Measurements from ENCODE around the gene TMEM238. TPM values are rescaled to one million over a fixed set of nuclear protein-coding genes. Genes with fewer than 3 reads are reported as not detected.

TMEM238 gene
- total and polyA plus RNA-seq, 9 of the 15 experiments (the other 6 are each of a cell fraction or from before 2014, with no cell fraction given): 0.18 to 5.1 (median 1.3) TPM; not detected in 4

- Histone ChIP-seq H3K4me3 (no peak overlapping the region), H3K9ac (ENCODE audit: insufficient read depth in 1 of 2, low read depth in 2 of 2, low read length in 2 of 2) (peak overlapping the region in 1 of 2 experiments; percentile 71; a peak in 2 of 4 replicates), H3K9me1 (ENCODE audit: control insufficient read depth, insufficient read depth, low read length) (peaks cover 5% of the 10 kb centered on the region), H3K9me3 (replicated peaks; ENCODE audit: control insufficient read depth, insufficient read depth, low read depth, low read length) (no peaks in the 10 kb centered on the region), H3K79me2 (ENCODE audit: control insufficient read depth, insufficient read depth, low read length) (no peaks in the 10 kb centered on the region), H3K27me3 (ENCODE audit: control insufficient read depth in 2 of 2, insufficient read depth in 2 of 2, low read length in 2 of 2) (no peaks in the 10 kb centered on the region), H3K4me2 (ENCODE audit: insufficient read depth, low read length) (no peak overlapping the region), H2AFZ (ENCODE audit: low read depth, low read length) (no peak overlapping the region), H4K20me1 (replicated peaks; ENCODE audit: control insufficient read depth, insufficient read depth, low read length) (peaks cover 4% of the 10 kb centered on the region), H3K36me3 (ENCODE audit: control insufficient read depth, insufficient read depth, low read length) (peaks cover 47% of the 10 kb centered on the region; the same call in 2 of the 3 replicates), H3K27ac (ENCODE audit: extremely low read depth, low read depth, low read length) (no peak overlapping the region), H3K4me1 (replicated peaks in 1 of 2; ENCODE audit: control insufficient read depth in 2 of 2, insufficient read depth in 2 of 2, low read length in 2 of 2) (peaks cover 2 to 73% of the 10 kb centered on the region in 2 experiments; a peak in 3 of 5 replicates)
- POLR2A ChIA-PET: interaction anchor here (0.7 to 2.1 kb wide), 11 partner anchors 7 to 74 kb away, joined by 3 to 14 read pairs (median 4); partner anchors contain the start of gene KMT5C
- CTCF ChIA-PET (ENCODE audit: low intra/inter-chr PET ratio): no interaction called here
- WGBS (ENCODE audit: insufficient coverage, low coverage, missing lambda C conversion rate): 70% methylated on average over 22 of the region's 22 CpGs
- in situ Hi-C loops (cut with MboI) (no loop called here), intact Hi-C loops (cut with micrococcal nuclease) (no loop called here)
- DNase-seq (ENCODE audit: extremely low read depth in 1 of 4, low spot score in 3 of 4): no peak
- BruUV-seq (replicated peaks): no TSS peak
- FAIRE-seq: no peak
- ATAC-seq: no peak; the same call in 2 of the 3 replicates
- no peak for TF ChIP-seq FOSL1 (tag; conservative IDR thresholded peaks at IDR 0.05)
- no peak for TF ChIP-seq HEY1 (CRISPR knock-in tag; IDR thresholded peaks at IDR 0.05; ENCODE audit: borderline replicate concordance)
- no peak for TF ChIP-seq ZNF384 (IDR thresholded peaks at IDR 0.05; ENCODE audit: low read depth, low read length)
- peak; percentile 26; the same call in 1 of the 2 replicates for TF ChIP-seq MAX (CRISPR knock-in tag; IDR thresholded peaks at IDR 0.05)
- no peak for TF ChIP-seq RCOR1 (IDR thresholded peaks at IDR 0.05; ENCODE audit: borderline replicate concordance in 1 of 2, low read depth in 2 of 2, low read length in 2 of 2)
- no peak for TF ChIP-seq MECOM (CRISPR knock-in tag; IDR thresholded peaks at IDR 0.05)
- no peak for TF ChIP-seq E2F6 (IDR thresholded peaks at IDR 0.05; ENCODE audit: borderline replicate concordance in 1 of 2, extremely low read depth in 1 of 2, insufficient read depth in 1 of 2, insufficient read length in 1 of 2, low read depth in 1 of 2, low read length in 1 of 2, poor library complexity in 1 of 2, severe bottlenecking in 1 of 2)
- no peak for TF ChIP-seq BCL6 (CRISPR knock-in tag; IDR thresholded peaks at IDR 0.05)
- no peak for TF ChIP-seq HMGN3 (IDR thresholded peaks at IDR 0.05; ENCODE audit: borderline replicate concordance, extremely low read depth, insufficient read length, low read depth, low read length)
- TF ChIP-seq GTF2B (IDR thresholded peaks at IDR 0.05; ENCODE audit: extremely low read depth, insufficient read length): no peak
- no peak for TF ChIP-seq TRIM24 (IDR thresholded peaks at IDR 0.05)
- TF ChIP-seq SRF (CRISPR knock-in tag; IDR thresholded peaks at IDR 0.05): no peak
- no peak for TF ChIP-seq NFXL1 (CRISPR knock-in tag; IDR thresholded peaks at IDR 0.05)
- no peak for TF ChIP-seq EP400 (IDR thresholded peaks at IDR 0.05)
- TF ChIP-seq POLR2A (conservative IDR thresholded peaks at IDR 0.05): peak; percentile 48; the same call in 1 of the 2 replicates
- no peak for TF ChIP-seq ZBTB43 (CRISPR knock-in tag; IDR thresholded peaks at IDR 0.05)
- TF ChIP-seq ZFP1 (CRISPR knock-in tag; IDR thresholded peaks at IDR 0.05): no peak
- TF ChIP-seq KHSRP (IDR thresholded peaks at IDR 0.05): no peak
- TF ChIP-seq PML (IDR thresholded peaks at IDR 0.05; ENCODE audit: low read length): no peak
These were observed 35.6 kb downstream of the TMEM238 start for GRCh38 chr19:55348317-55349034.

All from K562 (cell line).